Central memory CD8-positive, alpha-beta T cell (primary cell): ENCODE measurements around the gene NCAPG2.

ENCODE experiments used
- ATAC-seq: fragments of 150-1000 bp; cut with Tn5 transposase; replicated peaks from 2 replicates; pipeline ENCODE4 v1.10.0; 2022; ENCODE audit warnings: mild to moderate bottlenecking, moderate FRiP score, moderate number of reproducible peaks; ENCODE audit not compliant: poor library complexity, severe bottlenecking; ENCODE audit errors: extremely low read depth
- DNase-seq, 2 donors: peaks; one replicate each; pipeline ENCODE4 v3.0.0; 2021; ENCODE audit warnings: low spot score in 2 of 2
- H3K27ac Mint-ChIP-seq: one replicate; pipeline ENCODE4 v1.8.0; 2022; ENCODE audit warnings: low read depth, mild to moderate bottlenecking, moderate library complexity, mixed read lengths
- H3K27me3 Mint-ChIP-seq: one replicate; pipeline ENCODE4 v1.8.0; 2022; ENCODE audit warnings: mixed read lengths
- H3K36me3 Mint-ChIP-seq: one replicate; pipeline ENCODE4 v1.8.0; 2022; ENCODE audit warnings: mild to moderate bottlenecking, moderate library complexity, mixed read lengths; ENCODE audit not compliant: insufficient read depth
- H3K4me1 Mint-ChIP-seq: one replicate; pipeline ENCODE4 v1.8.0; 2022; ENCODE audit warnings: mixed read lengths
- H3K4me3 Mint-ChIP-seq: one replicate; pipeline ENCODE4 v1.8.0; 2022; ENCODE audit warnings: mild to moderate bottlenecking, moderate library complexity, mixed read lengths
- H3K9me3 Mint-ChIP-seq: one replicate; pipeline ENCODE4 v1.8.0; 2022; ENCODE audit warnings: mixed read lengths

NCAPG2 gene

DNA sequence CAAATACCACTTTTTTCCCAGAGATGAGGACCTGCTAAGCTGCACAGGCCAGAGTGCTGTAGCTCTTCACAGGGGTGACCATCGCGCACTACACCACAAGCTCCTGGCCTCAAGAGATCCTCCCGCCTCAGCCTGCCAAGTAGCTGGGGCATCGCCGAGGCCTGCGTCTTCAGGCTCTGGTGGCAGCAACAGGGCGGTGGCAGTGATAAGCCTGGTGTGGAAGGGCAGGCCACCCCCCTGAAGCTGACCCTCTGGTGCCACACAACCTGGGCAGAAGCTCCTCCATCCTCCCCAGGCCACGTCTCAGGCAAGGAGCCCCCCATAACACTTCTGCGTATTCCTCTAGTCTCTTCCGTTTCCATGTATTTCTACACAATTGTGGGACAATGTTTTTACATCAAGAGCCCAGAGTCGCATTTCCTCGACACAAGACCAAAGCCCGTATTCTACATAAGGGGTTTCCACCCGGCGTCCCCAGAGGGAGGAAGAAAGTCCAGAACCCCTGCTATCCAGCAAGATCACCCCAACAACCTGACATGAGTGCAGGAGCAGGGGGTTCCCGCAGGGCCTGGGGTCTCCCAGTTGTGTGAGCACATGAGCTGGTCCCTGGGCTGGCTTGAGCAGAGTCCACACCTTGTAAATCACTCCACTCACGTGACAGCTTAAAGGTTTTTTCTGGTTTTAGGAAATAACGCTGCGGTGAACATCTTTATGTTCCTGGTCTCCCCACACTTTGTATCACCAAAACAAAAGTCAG lies 37.6 kb upstream of the NCAPG2 start:
- ATAC-seq: no peak
- H3K4me1 Mint-ChIP-seq: peaks cover 8% of the 10 kb centered on the region
- H3K36me3 Mint-ChIP-seq: peaks cover 61% of the 10 kb centered on the region
- no peaks in the 10 kb centered on the region for H3K9me3 Mint-ChIP-seq
- no peaks in the 10 kb centered on the region for H3K27me3 Mint-ChIP-seq
- no peak overlapping the region for H3K27ac Mint-ChIP-seq
- no peak for DNase-seq
- no peak overlapping the region for H3K4me3 Mint-ChIP-seq

DNA sequence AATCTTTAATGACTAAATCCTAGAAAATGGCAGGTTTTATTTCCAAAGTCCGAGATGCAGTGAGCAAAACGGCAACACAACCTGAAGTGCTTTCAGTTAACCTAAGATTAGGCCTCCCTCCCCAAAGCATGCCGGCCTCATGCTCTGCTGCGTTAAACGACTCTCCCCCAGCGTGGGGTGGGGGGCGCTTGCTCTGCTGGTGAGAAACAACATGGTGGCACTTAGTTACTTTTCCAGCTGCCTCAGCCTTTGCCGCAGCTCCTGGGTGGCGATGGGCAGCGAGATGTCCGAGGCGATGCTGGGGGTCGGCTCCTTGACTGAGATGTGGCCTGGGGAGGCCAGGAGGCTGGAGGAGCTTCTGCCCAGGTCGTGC lies 36.7 kb upstream of the NCAPG2 start:
- no peaks in the 10 kb centered on the region for H3K27me3 Mint-ChIP-seq
- DNase-seq (no peak), ATAC-seq (no peak)
- H3K4me3 Mint-ChIP-seq: no peak overlapping the region
- H3K9me3 Mint-ChIP-seq: no peaks in the 10 kb centered on the region
- peaks cover 65% of the 10 kb centered on the region for H3K36me3 Mint-ChIP-seq
- no peak overlapping the region for H3K27ac Mint-ChIP-seq
- peaks cover 8% of the 10 kb centered on the region for H3K4me1 Mint-ChIP-seq

DNA sequence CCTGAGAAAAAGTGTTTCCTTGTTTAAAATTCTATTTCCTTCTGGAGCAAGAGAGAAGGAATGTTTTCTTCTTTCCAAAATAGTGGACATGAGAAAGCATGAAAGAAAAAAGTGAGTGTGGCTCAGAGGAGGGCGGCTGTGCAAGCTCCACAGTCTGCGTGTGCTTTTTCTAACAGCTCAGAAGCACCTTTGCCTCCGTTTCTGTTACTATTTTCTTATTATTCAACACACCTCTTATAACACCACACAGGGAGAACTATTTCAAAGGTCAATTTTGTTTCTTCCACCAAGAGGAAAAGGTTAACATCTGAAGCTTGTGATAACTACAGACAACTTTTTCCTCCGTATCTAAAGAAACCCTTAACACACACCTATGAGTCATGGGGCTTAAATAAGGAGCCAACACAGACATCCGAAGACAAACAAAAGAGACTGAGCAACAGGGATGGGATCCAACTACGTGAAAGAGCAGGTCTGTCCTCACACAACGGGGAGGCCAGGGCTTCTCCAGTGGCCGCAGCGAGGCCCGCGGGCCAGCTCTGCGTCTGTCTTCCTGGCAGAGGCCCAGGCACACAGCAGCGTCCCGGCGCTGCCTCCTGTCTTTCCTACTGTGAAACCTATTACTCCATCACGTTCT lies 36.2 kb upstream of the NCAPG2 start:
- H3K36me3 Mint-ChIP-seq: peaks cover 64% of the 10 kb centered on the region
- H3K9me3 Mint-ChIP-seq: no peaks in the 10 kb centered on the region
- H3K27ac Mint-ChIP-seq: peak overlapping the region; percentile 59
- H3K4me1 Mint-ChIP-seq: peaks cover 8% of the 10 kb centered on the region
- DNase-seq: no peak
- no peaks in the 10 kb centered on the region for H3K27me3 Mint-ChIP-seq
- no peak overlapping the region for H3K4me3 Mint-ChIP-seq
- no peak for ATAC-seq

DNA sequence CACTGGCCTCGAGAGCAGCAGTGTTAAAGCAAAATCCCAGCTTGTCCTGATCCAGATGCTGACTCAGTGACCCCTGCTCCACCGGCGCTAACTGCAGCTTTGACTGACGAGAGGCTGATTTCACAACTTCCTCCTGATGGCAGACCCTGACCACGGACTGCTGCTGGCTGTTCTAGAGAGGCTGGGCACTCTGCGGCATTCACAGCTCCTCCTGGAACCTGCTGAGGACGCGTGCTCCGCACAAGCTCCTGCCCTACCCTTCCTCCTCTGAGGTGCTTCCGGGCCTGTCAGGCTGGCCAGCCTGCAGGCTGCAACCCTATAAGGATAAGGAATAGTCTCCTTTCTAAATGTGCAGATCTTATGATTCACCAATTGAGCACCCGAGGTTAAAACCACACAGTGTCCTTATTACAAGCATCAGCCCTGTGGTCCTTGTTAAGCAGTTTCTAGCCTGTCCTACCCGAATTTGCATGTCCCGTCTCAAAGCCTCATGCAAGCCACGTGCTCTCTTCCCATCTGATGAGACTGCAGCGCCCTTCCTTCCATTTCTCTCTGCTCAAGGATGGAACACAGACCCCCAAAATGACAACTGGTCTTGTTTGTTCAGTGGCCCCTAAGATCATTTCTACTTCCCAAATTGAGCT lies 35.5 kb upstream of the NCAPG2 start:
- H3K27me3 Mint-ChIP-seq: no peaks in the 10 kb centered on the region
- H3K27ac Mint-ChIP-seq: peak overlapping the region; percentile 59
- no peaks in the 10 kb centered on the region for H3K9me3 Mint-ChIP-seq
- H3K36me3 Mint-ChIP-seq: peaks cover 62% of the 10 kb centered on the region
- no peak for DNase-seq
- no peak overlapping the region for H3K4me3 Mint-ChIP-seq
- ATAC-seq: no peak
- H3K4me1 Mint-ChIP-seq: peaks cover 8% of the 10 kb centered on the region

DNA sequence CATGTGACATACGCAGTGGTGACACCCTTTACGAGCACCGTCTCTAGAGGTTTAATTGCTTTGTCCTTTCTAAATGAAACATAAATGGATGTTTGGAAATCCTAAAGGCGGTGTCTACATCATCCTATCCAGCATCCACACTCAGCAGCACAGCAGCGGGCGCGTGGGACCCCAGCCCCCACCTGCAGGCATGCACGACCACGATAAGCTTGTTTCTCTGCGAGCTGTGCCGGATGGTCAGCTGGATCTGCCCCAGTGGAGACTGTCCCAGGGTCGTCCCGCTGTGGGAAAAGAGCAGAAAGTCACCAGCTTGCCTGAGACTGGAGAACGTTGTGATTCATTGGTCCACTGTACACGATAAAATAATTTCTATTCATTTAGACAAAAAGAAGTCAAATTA lies 34.2 kb upstream of the NCAPG2 start:
- H3K36me3 Mint-ChIP-seq: peaks cover 66% of the 10 kb centered on the region
- ATAC-seq (no peak), DNase-seq (no peak)
- no peak overlapping the region for H3K27ac Mint-ChIP-seq
- H3K27me3 Mint-ChIP-seq: no peaks in the 10 kb centered on the region
- no peak overlapping the region for H3K4me3 Mint-ChIP-seq
- peaks cover 8% of the 10 kb centered on the region for H3K4me1 Mint-ChIP-seq
- H3K9me3 Mint-ChIP-seq: no peaks in the 10 kb centered on the region

DNA sequence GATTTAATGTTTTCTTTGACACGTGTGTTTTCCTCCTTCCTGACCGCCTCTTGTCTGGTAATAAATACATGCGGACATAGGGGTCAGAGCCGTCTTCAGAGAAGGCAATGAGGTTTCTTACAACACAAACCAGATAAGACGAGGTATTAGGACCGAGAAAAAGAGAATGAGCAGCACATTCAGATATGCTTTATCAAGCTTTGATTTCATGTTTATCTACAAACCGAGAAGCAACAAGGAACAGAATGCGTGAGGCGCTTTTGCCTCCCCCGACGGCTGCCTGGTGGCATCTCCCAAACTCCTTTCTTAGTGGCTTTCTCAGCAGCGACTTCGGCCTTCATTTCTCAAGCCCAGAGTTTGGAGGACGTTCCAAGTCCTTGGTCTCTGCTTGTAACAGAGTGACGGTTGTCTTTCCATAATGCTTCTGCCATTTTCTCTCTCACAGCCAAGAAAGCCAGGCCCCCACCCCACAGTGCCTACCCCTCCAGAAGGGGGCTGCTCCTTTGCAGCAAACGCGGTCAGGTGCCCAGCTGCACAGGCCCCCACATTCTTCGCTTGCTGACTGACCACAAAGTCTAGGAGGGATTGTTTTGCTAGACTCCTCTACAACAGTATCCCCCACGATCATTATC lies 32.6 kb upstream of the NCAPG2 start:
- no peak overlapping the region for H3K4me3 Mint-ChIP-seq
- H3K36me3 Mint-ChIP-seq: peaks cover 52% of the 10 kb centered on the region
- H3K27me3 Mint-ChIP-seq: no peaks in the 10 kb centered on the region
- no peaks in the 10 kb centered on the region for H3K9me3 Mint-ChIP-seq
- DNase-seq: no peak
- peaks cover 8% of the 10 kb centered on the region for H3K4me1 Mint-ChIP-seq
- peak overlapping the region; percentile 32 for H3K27ac Mint-ChIP-seq
- ATAC-seq: no peak

DNA sequence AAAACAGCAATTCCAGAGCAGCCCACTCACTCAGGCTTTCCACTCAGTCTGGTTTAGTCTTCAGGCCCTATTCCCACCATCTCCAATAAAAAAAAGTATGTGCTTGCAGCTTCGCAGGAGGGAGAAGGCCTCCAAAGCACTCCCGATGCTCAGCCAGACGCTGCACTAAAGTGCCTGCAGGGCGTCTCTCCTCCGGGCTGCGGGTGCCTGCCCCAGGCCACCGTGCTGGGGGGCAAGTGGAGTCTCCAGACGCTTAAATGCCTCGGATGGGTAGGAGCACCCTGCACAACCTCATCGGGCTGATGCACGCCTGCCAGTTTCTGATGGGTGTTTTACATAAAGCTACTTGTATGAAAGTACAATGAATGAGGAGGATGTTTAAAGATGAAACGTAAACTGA lies 31.3 kb upstream of the NCAPG2 start:
- ATAC-seq (no peak), DNase-seq (no peak)
- Mint-ChIP-seq H3K36me3 (peaks cover 50% of the 10 kb centered on the region), H3K4me1 (peaks cover 8% of the 10 kb centered on the region), H3K27me3 (no peaks in the 10 kb centered on the region), H3K4me3 (no peak overlapping the region), H3K27ac (no peak overlapping the region), H3K9me3 (no peaks in the 10 kb centered on the region)

DNA sequence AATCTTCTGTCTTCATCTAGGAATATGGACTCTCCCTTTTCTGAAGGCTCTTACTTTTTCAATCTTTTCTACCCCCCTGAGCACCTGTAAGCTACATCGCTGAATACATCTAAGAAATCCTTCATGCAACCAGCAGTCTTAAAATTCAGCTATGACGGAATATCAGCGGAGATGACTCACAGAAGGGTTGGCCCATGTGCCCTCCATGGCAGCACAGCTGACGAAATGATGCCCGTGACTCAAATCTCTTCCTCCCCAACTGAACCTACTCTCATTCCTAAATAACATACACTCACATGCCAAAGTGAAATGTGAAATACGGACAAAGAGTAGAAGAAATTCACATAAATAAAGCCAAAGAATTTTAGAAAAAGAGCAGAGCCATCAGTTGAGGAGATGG lies 30.3 kb upstream of the NCAPG2 start:
- Mint-ChIP-seq H3K27me3 (no peaks in the 10 kb centered on the region), H3K36me3 (peaks cover 46% of the 10 kb centered on the region), H3K4me3 (no peak overlapping the region), H3K9me3 (no peaks in the 10 kb centered on the region), H3K27ac (no peak overlapping the region), H3K4me1 (peaks cover 7% of the 10 kb centered on the region)
- DNase-seq: no peak
- ATAC-seq: no peak

DNA sequence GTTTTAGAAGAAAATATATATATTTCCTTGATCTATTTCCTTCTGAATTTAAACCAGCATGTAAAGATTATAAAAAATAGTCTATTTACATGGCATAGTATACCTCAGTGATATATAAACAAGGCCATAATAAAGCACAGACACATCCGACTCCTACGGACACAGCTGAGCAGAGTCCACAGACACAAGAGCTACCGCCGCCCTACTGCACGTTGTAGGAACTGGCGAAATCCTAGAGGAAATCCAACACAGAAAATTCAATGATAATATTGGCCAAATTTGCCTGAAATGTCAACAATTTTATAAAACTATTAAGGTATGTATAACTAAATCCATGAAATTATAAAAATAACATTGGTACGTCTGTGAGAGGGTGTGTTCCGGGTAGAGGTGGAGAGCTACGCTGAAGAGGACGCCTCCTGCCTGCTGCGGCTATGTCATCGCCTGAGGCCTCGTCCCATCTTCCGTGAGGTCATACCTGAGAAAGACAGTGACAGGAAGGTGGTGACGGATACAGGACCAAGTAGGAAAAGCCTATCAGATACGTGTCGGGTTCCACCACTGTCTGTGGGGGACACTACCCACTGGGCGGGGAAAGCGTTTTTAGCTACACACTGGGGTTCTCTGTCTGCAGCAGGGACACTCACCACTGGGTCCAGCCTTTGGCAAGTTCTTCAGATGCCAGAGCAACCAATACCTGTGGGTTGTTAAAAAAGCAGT lies 29.3 kb upstream of the NCAPG2 start:
- Mint-ChIP-seq H3K4me1 (peaks cover 7% of the 10 kb centered on the region), H3K9me3 (no peaks in the 10 kb centered on the region), H3K27me3 (no peaks in the 10 kb centered on the region), H3K36me3 (peaks cover 46% of the 10 kb centered on the region), H3K27ac (no peak overlapping the region), H3K4me3 (no peak overlapping the region)
- DNase-seq (no peak), ATAC-seq (no peak)

DNA sequence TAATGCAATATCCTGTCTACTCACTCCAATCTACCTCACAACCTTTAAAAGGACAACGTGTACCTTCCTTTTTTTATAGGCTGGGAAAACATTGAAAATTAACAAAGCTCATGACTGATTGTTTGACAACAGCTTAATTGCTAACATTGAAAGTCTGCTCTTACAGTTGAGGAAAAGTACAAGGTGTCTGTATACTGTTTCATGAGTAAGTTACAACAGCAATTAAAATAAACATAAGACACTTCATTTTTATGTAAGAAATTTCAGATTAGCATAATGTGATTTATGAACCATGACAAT lies 28.6 kb upstream of the NCAPG2 start:
- Mint-ChIP-seq H3K27me3 (no peaks in the 10 kb centered on the region), H3K27ac (no peak overlapping the region), H3K36me3 (peaks cover 38% of the 10 kb centered on the region), H3K4me1 (peaks cover 7% of the 10 kb centered on the region), H3K9me3 (no peaks in the 10 kb centered on the region), H3K4me3 (no peak overlapping the region)
- no peak for DNase-seq
- ATAC-seq: no peak

DNA sequence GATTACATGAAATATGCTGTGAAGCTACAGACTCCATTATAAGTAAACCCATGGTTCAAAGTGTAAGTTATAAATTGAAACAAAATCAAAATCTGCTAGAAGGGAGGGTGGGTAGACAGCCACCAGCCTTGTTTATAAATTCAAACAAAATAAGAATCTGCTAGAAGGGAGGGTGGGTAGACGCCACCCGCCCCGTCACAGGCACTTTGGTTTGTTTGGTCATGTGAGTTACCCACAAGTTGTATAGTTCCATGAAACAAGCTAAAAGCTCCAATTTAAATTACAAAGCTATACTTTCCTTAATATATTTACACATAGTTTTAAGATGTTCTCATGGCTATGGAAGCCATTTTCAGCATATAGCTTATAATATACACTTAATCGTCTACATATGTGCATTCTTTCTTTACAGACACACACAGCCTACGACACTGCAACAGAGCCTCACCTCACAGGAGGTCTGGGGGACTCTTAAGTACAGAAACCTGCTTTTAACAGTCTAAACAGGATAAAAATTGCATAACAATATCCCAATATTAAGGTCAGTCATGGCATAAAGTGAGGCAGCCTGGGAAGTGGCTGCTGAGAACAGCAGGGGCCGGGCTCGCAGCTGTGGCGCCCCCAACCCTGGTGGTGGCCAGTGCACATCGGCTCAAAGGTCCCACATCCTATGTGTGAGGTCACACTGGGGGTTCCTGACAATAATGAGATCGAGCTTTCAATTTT lies 28.1 kb upstream of the NCAPG2 start:
- Mint-ChIP-seq H3K4me3 (no peak overlapping the region), H3K27ac (no peak overlapping the region), H3K4me1 (peaks cover 7% of the 10 kb centered on the region), H3K36me3 (peaks cover 36% of the 10 kb centered on the region), H3K27me3 (no peaks in the 10 kb centered on the region), H3K9me3 (no peaks in the 10 kb centered on the region)
- ATAC-seq (no peak), DNase-seq (no peak)

DNA sequence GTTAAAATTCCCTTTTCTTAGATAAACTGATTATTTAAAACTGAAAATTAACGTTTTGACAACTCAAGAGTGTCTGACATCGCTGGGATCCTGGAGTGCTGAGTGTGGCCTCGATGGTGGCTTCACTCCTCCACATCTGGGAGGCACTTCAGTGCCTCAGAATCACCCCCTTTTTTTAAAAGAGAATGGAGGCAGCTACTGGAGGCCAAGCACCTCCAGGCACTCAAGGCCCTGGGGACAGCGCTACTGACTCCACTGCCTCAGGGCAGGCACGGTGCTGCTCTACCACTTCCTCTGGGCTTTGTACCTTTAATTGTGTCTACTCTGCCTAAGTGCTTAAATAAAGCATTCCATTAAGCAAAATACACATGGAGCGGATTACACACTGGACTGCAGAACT lies 27.2 kb upstream of the NCAPG2 start:
- Mint-ChIP-seq H3K27ac (no peak overlapping the region), H3K4me3 (no peak overlapping the region), H3K9me3 (no peaks in the 10 kb centered on the region), H3K4me1 (peaks cover 7% of the 10 kb centered on the region), H3K27me3 (no peaks in the 10 kb centered on the region), H3K36me3 (peaks cover 27% of the 10 kb centered on the region)
- ATAC-seq: no peak
- no peak for DNase-seq
